ENCODE measurements around the gene RAB30.

The RAB30 gene

GRCh38 chr11:83039566-83039965, 32.1 kb downstream of the RAB30 start:
- DNase-seq (ENCODE audit: low spot score): no peak

- DNase-seq (ENCODE audit: low spot score): no peak
Measured at GRCh38 chr11:83037877-83038276, 33.8 kb downstream of the RAB30 start.

GRCh38 chr11:83036701-83037100, 35.0 kb downstream of the RAB30 start:
- no peak for DNase-seq (ENCODE audit: low spot score)

GRCh38 chr11:83035070-83035854, 36.4 kb downstream of the RAB30 start:
- peak; percentile 72 for DNase-seq (ENCODE audit: low spot score)

- DNase-seq (ENCODE audit: low spot score): no peak
Measured at GRCh38 chr11:83034673-83035014, 37.1 kb downstream of the RAB30 start.

- peak; percentile 21 for DNase-seq (ENCODE audit: low spot score)
Measured at GRCh38 chr11:83033972-83034672, 37.6 kb downstream of the RAB30 start.

- DNase-seq (ENCODE audit: low spot score): no peak
Measured at GRCh38 chr11:83033371-83033770, 38.3 kb downstream of the RAB30 start.

GRCh38 chr11:83031127-83031526, 40.6 kb downstream of the RAB30 start:
- DNase-seq (ENCODE audit: low spot score): no peak

GRCh38 chr11:83027794-83028193, 43.9 kb downstream of the RAB30 start:
- DNase-seq (ENCODE audit: low spot score): no peak

- DNase-seq (ENCODE audit: low spot score): no peak
Measured at GRCh38 chr11:83027289-83027688, 44.4 kb downstream of the RAB30 start.

GRCh38 chr11:83026229-83026628, 45.5 kb downstream of the RAB30 start:
- no peak for DNase-seq (ENCODE audit: low spot score)

- DNase-seq (ENCODE audit: low spot score): no peak
Measured at GRCh38 chr11:83025267-83025704, 46.4 kb downstream of the RAB30 start.

GRCh38 chr11:83024270-83024854, 47.3 kb downstream of the RAB30 start:
- no peak for DNase-seq (ENCODE audit: low spot score)

GRCh38 chr11:83023410-83023809, 48.3 kb downstream of the RAB30 start:
- DNase-seq (ENCODE audit: low spot score): peak; percentile 25

GRCh38 chr11:83021780-83022125, 49.9 kb downstream of the RAB30 start:
- DNase-seq (ENCODE audit: low spot score): no peak

- DNase-seq (ENCODE audit: low spot score): no peak
Measured at GRCh38 chr11:83020942-83021779, 50.5 kb downstream of the RAB30 start.

GRCh38 chr11:83019888-83020579, 51.7 kb downstream of the RAB30 start:
- DNase-seq (ENCODE audit: low spot score): no peak

- DNase-seq (ENCODE audit: low spot score): no peak
Measured at GRCh38 chr11:83014951-83015350, 56.7 kb downstream of the RAB30 start.

GRCh38 chr11:83012168-83013067, 59.3 kb downstream of the RAB30 start:
- DNase-seq (ENCODE audit: low spot score): no peak

GRCh38 chr11:83011333-83012167, 60.1 kb downstream of the RAB30 start:
- DNase-seq (ENCODE audit: low spot score): no peak

All from NAMALWA (cell line).